GM21515 (cell line): ENCODE data around the gene NLGN1.

ENCODE experiments used
- ATAC-seq: cut with Tn5 transposase; IDR thresholded peaks from one replicate; pipeline ENCODE4 v1.9.1; 2021; ENCODE audit not compliant: unreplicated experiment

NLGN1 gene

DNA sequence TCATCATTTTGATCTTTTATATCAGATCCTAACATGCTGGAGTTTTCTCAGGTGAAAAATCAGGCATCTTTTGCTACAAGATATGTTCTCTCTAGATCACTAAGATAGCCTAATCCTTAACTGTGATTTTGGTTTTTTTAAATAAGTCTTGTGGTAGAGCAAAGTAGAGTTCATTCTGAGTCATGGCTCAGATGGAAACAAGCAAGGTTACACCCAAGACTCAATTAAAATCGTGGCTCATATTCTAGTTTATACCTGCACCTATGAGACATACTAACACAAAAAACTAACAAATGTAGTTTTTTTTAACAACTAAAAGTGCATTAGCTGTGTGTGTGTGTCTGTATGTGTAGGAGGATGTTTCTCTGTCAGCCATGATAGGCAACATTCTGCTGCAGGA is 428.2 kb downstream of the NLGN1 start:
- ATAC-seq = no peak

- no peak for ATAC-seq
Measured at GRCh38 chr3:173826416-173826815, 428.9 kb downstream of the NLGN1 start.

GRCh38 chr3:173826901-173827609 is 429.5 kb downstream of the NLGN1 start:
- no peak for ATAC-seq

- no peak for ATAC-seq
Measured at GRCh38 chr3:173838644-173839043, 441.1 kb downstream of the NLGN1 start.

- ATAC-seq = no peak
Measured at GRCh38 chr3:173839859-173840258, 442.3 kb downstream of the NLGN1 start.

DNA sequence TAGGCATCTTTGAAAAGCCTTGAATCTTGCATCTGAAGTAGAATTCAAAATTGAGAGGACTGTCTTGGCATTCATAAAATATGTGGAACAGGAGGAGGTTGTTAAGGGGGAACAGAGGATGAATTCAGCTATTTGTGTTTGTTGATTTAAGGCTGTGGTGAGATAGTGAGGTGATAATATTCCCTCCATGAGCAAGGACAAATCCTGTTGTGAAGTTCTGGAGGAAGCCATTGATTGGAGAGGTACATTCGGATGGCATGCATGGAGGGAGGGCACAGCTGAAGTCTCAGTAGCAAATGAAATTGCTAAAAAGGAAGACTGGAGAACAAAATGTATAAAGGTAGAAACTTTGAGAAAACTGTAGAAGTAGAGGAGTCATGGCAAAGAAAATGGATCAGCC is 443.8 kb downstream of the NLGN1 start:
- ATAC-seq = no peak

DNA sequence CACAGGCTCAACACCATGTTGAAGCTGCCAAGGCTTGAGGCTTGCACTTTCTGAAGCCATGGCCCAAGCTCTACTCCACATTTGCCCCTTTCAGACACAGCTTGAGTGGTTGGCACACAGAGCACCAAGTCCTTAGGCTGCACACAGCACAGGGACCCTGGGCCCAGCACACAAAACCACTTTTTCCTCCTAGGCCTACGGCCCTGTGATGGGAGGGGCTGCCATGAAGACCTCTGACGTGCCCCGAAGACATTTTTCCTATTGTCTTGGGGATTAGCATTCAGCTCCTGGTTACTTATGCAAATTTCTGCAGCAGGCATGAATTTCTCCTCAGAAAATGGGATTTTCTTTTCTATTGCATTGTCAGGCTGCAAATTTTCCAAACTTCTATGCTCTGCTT is 445.5 kb downstream of the NLGN1 start:
- ATAC-seq = no peak

DNA sequence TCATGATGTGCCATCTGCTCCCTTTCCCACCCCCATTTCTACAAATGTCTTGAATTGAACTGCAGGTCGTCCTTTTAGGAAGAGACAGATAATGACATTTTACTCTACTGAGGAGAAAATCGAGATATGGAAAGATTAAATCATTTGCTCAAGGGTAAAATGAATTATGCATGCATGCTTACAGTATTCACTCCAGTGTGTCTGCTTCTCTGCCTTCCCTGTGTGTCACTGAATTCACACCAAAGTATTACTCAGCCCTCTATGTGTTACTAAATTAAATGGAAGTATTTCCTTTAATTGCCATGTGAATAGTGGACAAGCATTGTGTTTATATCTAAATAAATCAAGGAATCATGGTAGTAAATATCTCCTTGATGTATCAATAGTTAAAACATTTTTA is 449.0 kb downstream of the NLGN1 start:
- ATAC-seq = no peak

GRCh38 chr3:173849489-173849888 is 451.9 kb downstream of the NLGN1 start:
- no peak for ATAC-seq

DNA sequence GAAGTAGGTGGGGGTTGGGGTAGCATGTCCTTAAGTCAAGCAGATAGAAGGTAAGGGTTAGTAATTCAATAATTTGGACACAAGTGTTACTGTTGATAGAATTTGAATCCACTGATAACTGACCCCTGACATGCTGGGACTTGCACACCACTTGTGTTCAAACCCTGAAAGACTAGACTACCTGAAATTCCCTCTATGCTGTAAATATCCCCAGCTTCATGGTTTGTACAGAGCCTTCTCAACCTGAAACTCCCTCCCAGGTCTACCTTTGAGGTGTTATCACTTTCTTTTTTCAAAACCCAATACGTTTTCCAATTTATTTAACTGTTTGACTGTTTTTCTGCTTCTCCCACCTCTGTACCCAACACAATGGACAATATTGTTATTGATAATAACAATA is 459.6 kb downstream of the NLGN1 start:
- ATAC-seq = no peak

DNA sequence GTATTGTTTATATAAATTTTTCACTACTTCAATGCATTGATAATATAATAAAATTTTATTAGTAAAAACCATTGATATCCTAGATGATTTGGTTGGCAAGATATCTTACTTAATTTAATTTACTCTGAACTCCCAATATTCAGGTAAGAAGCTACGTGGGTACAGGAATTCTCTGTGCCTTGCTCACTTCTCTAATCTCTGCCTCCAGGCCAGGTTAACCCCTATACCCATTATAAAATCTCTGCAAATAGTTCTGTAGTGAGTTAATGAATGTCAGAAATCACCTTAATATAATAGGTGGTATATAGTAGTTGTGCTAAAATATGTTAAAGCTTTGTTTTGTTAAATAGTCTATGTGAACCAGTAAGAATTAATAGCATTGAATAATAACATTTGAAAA is 465.2 kb downstream of the NLGN1 start:
- no peak for ATAC-seq

DNA sequence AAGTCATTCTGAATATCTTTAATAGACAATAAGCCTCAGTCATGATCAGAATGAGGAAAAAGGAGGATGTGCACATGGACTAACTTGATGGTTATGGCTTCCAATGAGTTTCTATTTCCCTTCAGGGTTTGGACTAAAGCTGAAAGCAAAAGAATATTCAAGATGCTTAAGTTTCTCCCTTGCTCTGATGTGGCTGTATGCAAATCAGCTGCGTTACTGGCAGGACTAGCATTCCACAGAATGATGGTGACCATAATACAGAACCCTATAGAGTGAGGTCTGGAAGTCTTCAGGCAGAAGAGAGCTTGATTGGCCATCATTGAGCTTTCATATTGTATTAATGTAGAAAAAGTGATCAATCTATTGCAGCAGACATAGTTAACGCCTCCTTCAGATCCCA is 466.0 kb downstream of the NLGN1 start:
- no peak for ATAC-seq

DNA sequence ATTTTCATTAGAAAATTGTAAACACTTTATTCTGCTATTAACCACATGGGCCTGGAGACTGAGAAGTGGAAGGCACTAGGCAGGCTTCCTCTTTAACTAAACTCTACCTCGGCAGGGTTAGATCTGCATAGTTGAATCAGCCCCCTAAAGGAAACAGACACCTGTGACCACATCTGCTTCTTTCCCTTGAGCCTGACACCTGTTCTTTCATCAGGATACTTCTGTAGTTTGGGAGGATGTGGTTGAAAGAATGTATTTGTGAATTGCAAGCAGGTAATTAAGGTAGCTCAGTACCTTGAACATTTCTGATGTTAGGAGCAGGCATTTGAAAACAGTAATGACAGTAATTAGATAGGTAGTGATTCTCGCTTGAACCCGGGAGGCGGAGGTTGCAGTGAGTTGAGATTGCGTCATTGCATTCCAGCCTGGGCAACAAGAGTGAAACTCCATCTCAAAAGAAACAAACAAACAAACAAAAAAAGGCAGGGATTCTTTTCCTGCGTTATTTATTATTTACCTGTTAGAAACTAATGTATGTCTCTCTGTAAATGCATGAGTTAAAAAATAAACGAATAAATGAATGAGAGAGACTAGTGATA is 468.5 kb downstream of the NLGN1 start:
- ATAC-seq = no peak

DNA sequence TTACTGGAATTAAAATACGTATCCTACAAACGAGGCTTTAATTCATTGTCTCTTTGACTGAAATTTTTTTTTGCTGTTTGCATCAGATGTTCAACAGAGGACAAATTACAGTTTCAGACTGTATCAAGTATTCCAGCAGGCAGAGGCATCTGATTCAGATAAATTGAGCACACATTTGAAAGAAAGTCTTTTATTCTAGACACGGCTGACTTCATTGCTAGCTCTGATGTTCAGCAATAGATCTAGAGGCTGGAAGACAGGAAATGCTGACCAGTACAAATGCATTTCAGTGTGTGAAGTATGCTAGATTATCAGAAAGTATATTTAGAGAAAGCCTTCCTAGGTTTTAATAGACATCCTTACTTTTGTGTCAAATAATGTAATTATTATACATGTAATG is 472.2 kb downstream of the NLGN1 start:
- no peak for ATAC-seq

DNA sequence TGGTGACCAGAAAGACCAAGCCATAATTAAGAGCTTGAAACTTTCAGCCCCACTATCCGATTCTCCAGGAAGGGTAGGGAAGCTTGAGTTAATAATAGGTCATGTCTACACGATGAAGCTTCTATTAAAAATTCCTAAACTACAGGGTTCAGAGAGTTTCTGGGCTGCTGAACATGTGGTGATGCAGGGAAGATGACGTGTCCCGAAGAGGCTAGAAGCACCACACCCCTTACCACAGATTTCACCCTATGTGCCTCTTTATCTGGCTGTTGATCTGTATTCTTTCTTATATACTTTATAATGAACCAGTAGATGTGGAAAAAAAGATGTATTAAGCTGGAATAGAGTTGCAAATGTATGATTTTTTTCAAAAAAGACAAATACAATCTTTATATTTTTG is 473.4 kb downstream of the NLGN1 start:
- no peak for ATAC-seq

DNA sequence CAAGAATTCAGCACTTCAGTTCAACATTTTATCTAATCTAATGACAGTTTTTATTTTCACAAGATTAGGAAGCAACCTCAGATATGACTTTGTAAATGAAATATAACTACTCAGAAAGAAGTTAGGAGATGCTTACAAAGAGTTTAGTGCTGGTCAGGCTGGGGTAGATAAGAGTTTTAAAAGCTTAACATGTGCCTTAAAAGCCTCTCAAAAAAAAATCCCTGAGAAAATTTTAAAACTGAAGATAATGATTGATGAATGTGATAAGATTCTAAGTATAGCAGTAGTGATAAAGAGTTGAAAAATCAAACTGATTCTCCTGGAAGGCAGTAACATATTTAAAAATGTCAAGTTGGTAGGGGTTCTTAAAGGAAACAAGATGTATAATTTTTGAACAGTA is 478.2 kb downstream of the NLGN1 start:
- no peak for ATAC-seq

DNA sequence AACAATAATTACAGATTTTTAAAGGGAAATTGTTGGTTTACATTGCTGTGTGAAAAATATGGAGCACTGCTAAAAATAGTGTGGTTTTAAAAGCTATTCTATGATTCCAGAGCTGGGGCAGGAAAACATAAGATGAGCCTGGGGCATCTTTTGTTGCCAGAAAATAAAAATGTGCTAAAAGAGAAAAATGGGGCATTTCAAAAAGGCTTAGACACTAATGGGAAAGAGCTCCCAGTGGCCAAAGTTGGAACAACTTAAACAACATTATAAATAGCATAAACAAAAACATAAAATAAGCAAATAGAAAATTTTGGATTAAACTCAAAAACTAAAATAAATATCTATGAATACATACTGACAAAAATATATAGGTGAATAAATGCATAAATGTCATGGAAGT is 478.9 kb downstream of the NLGN1 start:
- ATAC-seq = no peak

DNA sequence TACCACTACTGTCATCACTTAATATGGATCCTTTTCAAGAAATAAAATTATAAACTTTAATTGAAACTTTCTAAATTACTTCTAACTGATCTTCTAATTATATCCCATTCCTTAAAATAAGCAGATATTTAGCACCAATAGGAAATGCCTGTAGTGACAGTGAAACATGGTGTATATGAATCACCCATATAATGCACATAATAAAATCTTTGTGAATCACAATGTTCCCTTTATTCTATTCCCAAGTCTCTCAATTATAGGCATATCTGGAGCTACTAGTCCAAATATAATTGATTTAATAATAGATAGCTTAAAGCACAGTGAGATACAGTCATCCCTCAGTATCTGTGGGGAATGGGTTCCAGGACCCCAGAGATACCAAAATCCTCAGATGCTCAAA is 490.3 kb downstream of the NLGN1 start:
- no peak for ATAC-seq

DNA sequence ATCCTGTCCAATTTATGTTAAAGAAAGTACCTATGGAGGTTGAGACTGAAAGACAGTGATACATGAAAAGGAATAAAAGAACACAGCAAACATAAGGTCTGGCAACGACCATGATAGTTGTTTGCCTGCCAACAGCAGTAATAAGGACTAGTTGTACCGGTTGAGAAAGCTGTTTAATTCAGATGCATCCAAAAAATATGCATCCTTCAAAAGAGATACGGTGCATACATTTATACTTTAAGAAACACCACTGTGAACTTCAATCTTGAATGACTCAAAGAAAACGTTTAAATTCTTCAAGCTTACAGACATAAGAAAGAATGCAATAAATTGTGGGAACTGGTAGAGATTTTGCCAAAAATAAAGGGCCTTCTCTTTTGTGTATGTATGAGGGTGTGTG is 492.1 kb downstream of the NLGN1 start:
- no peak for ATAC-seq

- ATAC-seq = no peak
Measured at GRCh38 chr3:173890091-173890490, 492.5 kb downstream of the NLGN1 start.

- ATAC-seq = no peak
Measured at GRCh38 chr3:173891272-173892100, 493.9 kb downstream of the NLGN1 start.

- ATAC-seq = no peak
Measured at GRCh38 chr3:173892547-173892946, 495.0 kb downstream of the NLGN1 start.
